T-helper 2 cell treated with Interferon-gamma antibody and Interleukin-4, amounts not matched to agents 100 ng/mL and 5 ng/mL, for 36 hours (primary cell): ENCODE measurements around the gene LCN1. TPM values are rescaled to one million over a fixed set of nuclear protein-coding genes. Genes with fewer than 3 reads are reported as not detected.

ENCODE experiments used
- intact Hi-C: fragments of 100-400 bp; cut with micrococcal nuclease; formaldehyde crosslinking; loops from one replicate; pipeline ENCODE4 v1.15.1; 2023
- total RNA-seq: library from RNA; stranded (reverse); gene quantifications from 2 replicates; pipeline ENCODE4 v1.2.3, GENCODE V29; 2022

Gene LCN1
- total RNA-seq, 1 donor from 2014 or later = not detected

GRCh38 chr9:135488527-135488926, 32.7 kb upstream of the LCN1 start:
- intact Hi-C loops = no loop called here

GRCh38 chr9:135489188-135489906, 31.9 kb upstream of the LCN1 start:
- intact Hi-C loops = no loop called here

- intact Hi-C loops = no loop called here
Measured at GRCh38 chr9:135490166-135490870, 30.9 kb upstream of the LCN1 start.

- intact Hi-C loops = no loop called here
Measured at GRCh38 chr9:135490980-135491464, 30.2 kb upstream of the LCN1 start.

GRCh38 chr9:135491764-135492163, 29.5 kb upstream of the LCN1 start:
- intact Hi-C loops = no loop called here

- intact Hi-C loops = no loop called here
Measured at GRCh38 chr9:135492886-135493669, 28.2 kb upstream of the LCN1 start.

- intact Hi-C loops = no loop called here
Measured at GRCh38 chr9:135494791-135495559, 26.3 kb upstream of the LCN1 start.

- intact Hi-C loops = no loop called here
Measured at GRCh38 chr9:135498381-135499126, 22.7 kb upstream of the LCN1 start.

- intact Hi-C loops = loop anchor here (5.0 kb wide), 1 partner anchor 1432 kb away; the partner anchor contains the start of gene BRD3
Measured at GRCh38 chr9:135499326-135500070, 21.7 kb upstream of the LCN1 start.

GRCh38 chr9:135500071-135500524, 21.1 kb upstream of the LCN1 start:
- intact Hi-C loops = loop anchor here (5.0 kb wide), 1 partner anchor 1433 kb away; the partner anchor contains the start of gene BRD3

GRCh38 chr9:135500525-135501260, 20.5 kb upstream of the LCN1 start, which contains the start of gene MRPS2:
TSS of gene MRPS2 (plus strand) at chr9:135500682. CDS start at chr9:135500711, 29 bp downstream.
- intact Hi-C loops = loop anchor here (5.0 kb wide), 1 partner anchor 1433 kb away; the partner anchor contains the start of gene BRD3

GRCh38 chr9:135501261-135502167, 19.7 kb upstream of the LCN1 start:
- intact Hi-C loops = loop anchor here (5.0 kb wide), 1 partner anchor 1434 kb away; the partner anchor contains the start of gene BRD3

- intact Hi-C loops = loop anchor here (5.0 kb wide), 1 partner anchor 1435 kb away; the partner anchor contains the start of gene BRD3
Measured at GRCh38 chr9:135502168-135502872, 18.9 kb upstream of the LCN1 start.

GRCh38 chr9:135502873-135503321, 18.3 kb upstream of the LCN1 start:
- intact Hi-C loops = loop anchor here (5.0 kb wide), 1 partner anchor 1436 kb away; the partner anchor contains the start of gene BRD3

GRCh38 chr9:135503371-135504261, 17.6 kb upstream of the LCN1 start:
- intact Hi-C loops = loop anchor here (5.0 kb wide), 1 partner anchor 1436 kb away; the partner anchor contains the start of gene BRD3
